NB4 (cell line): ENCODE results near the gene AR.

Experiments used
- CTCF ChIP-seq: IDR thresholded peaks from one replicate; pipeline ENCODE4 v1.5.1; 2012; ENCODE audit warnings: low read depth, low read length
- MAX ChIP-seq: IDR thresholded peaks from 2 replicates; pipeline ENCODE4 v1.6.1; 2011; ENCODE audit warnings: low read depth, low read length

GRCh38 chrX:67524950-67525691 lies 18.7 kb upstream of the AR start:
- TF ChIP-seq CTCF (no peak), MAX (no peak)
